Vein endothelial cell (primary cell): Measurements from ENCODE around the gene YTHDC2. TPM values are rescaled to one million over a fixed set of nuclear protein-coding genes. Genes with fewer than 3 reads are reported as not detected.

Source experiments
- small RNA-seq: library from RNA; depleted of rRNA; stranded (forward); fragments of <200 nt; gene quantifications from one replicate; pipeline ENCODE3, GENCODE V24; 2012
- total RNA-seq: library from RNA; depleted of rRNA; stranded (reverse); fragments of >200 nt; gene quantifications from 2 replicates; pipeline ENCODE4 v1.2.3, GENCODE V29; 2012

YTHDC2 gene
- total RNA-seq, result 26.8 and 34.9 TPM in 2 replicates

DNA sequence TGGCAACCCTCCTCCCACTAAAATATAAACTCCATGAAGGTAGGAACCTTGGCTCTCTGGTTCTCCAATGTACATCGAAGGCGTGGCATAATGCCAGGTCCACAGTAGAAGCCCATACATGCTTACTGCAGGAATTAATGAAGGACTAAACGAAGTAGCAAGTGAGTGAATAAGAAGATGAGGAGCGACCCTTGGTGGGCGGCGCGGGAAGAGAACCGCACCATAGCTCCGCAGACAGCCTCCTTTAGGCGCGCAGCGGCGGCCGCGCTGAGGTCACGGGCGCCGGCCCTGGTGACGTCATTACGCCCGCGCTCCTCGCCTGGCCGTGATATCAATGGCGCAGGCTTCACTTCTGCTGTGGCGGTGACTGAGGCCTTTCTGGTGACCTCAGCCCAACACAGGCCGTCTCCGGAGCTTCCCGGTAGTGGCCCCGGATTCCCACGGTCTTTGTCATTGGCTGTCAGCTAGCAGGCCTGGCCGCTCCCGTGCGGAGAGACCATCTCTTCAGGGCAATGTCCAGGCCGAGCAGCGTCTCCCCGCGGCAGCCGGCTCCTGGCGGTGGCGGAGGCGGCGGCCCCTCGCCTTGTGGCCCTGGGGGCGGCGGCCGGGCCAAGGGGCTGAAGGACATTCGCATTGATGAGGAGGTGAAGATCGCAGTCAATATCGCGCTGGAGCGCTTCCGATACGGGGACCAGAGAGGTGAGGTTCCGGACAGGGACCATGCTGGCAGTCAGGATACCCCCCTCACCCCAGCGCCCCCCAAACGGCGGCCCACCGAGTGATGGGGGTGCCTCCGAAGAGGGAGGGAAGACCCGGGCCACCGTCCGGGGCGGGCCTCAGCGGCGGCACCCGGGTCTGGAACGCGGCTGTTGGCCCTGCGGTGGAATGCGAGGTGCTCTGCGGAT is at the start of gene YTHDC2:
YTHDC2 (plus strand) TSS at position 311 of the 905 bp plus-strand sequence; CDS start at position 513, 202 bp downstream.

DNA sequence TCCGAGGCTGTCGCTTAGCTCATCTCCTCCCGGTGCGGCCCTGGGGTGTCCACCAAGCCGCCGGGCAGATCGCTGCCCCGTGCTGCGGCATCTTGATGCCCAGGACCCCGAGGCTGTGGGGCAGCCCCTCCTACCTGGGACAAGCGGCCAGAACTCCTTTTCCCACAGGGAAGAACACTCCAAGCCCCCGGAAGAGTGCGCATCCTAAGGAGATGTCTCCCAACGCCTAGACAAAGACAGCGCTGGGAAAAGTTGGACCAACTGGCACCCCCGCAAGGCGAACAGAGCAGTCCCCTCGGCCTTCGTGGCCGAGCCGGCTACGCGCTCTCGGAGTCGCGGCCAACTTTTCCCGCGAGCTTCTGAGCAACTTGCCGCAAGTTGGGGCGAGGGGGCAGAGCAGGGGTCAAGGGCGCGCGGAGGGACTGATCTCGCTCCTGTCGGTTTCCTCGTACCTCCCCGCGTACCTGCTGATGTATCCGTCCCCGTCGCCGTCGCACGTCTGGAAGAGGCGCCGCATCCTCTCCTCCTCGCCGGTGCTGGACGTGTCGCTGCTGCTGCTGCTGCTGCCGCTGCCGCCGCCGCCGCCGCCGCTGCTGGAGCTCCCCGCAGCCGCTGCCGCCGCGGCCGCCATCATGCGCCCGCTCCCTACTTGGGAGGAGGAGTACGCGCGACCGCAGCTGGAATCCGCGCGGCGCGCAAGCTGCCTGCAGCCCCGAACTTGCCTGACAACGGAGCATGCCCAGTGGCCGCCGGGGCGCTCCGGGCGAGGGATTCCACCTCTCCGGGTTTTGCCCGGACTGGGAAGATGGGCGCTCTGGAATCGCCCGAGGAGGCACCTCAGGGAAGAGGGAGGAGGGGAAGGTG is 25.5 kb upstream of the YTHDC2 start, which contains the start of gene MCC:
MCC (minus strand) TSS at position 673 of the 864 bp plus-strand sequence.

Small RNAs within 50 kb of the gene (small RNA-seq; reads per million reads assigned to genes)
- gene RNU4ATAC13P, result not detected

Other genes starting within 250 kb of the YTHDC2 start
- under 0.01 and 0.10 TPM in 2 replicates for gene TSSK1B, start 78.7 kb upstream of the YTHDC2 start, total RNA-seq
- 21.3 and 25.8 TPM in 2 replicates for gene MCC, start 25.2 kb upstream of the YTHDC2 start, total RNA-seq